Measurements from ENCODE around the gene PTPRH.
"Not testable (repeated sequence)": the region's sequence is repeated elsewhere in the genome, so short reads cannot be mapped to it uniquely, and the experiment has no call there.

PTPRH gene

GRCh38 chr19:55156202-55157063 lies 52.9 kb downstream of the PTPRH start:
- no peak for FAIRE-seq

- not testable (repeated sequence) for FAIRE-seq
These were observed 53.5 kb downstream of the PTPRH start for GRCh38 chr19:55155784-55156183.

- FAIRE-seq = no peak
These were observed 55.5 kb downstream of the PTPRH start for GRCh38 chr19:55153652-55154264.

GRCh38 chr19:55152017-55152416 lies 57.3 kb downstream of the PTPRH start:
- no peak for FAIRE-seq

GRCh38 chr19:55149078-55150003 lies 60.0 kb downstream of the PTPRH start, which contains the start of gene TNNT1:
TNNT1 (minus strand) TSS chr19:55149206; CDS start chr19:55147157, 2,049 bp downstream.
- no peak for FAIRE-seq

GRCh38 chr19:55147545-55148251 lies 61.6 kb downstream of the PTPRH start:
- FAIRE-seq = no peak

- FAIRE-seq = no peak
These were observed 62.5 kb downstream of the PTPRH start for GRCh38 chr19:55146705-55147273.

- no peak for FAIRE-seq
These were observed 63.1 kb downstream of the PTPRH start for GRCh38 chr19:55146078-55146704.

- no peak for FAIRE-seq
These were observed 64.1 kb downstream of the PTPRH start for GRCh38 chr19:55145232-55145631.

GRCh38 chr19:55141696-55142095 lies 67.6 kb downstream of the PTPRH start:
- no peak for FAIRE-seq

- FAIRE-seq = no peak
These were observed 71.4 kb downstream of the PTPRH start for GRCh38 chr19:55137915-55138314.

- FAIRE-seq = no peak
These were observed 72.8 kb downstream of the PTPRH start for GRCh38 chr19:55136399-55137102.

- no peak for FAIRE-seq
These were observed 74.6 kb downstream of the PTPRH start for GRCh38 chr19:55134736-55135135.

GRCh38 chr19:55133639-55134444 lies 75.5 kb downstream of the PTPRH start:
- no peak for FAIRE-seq

GRCh38 chr19:55132453-55133129 lies 76.7 kb downstream of the PTPRH start:
- no peak for FAIRE-seq

GRCh38 chr19:55131421-55131820 lies 77.9 kb downstream of the PTPRH start:
- no peak for FAIRE-seq

Measured in islet of Langerhans (tissue), 1 donor.